Esophagus muscularis mucosa (tissue), 4 donors: ENCODE data around the gene NDST1.
A peak's percentile ranks its signal among the peaks of the same experiment; 100 is the strongest.

Source experiments
- EP300 ChIP-seq: sonication (generic); formaldehyde crosslinking; IDR thresholded peaks from one replicate; pipeline ENCODE4 v1.6.1; 2017; ENCODE audit warnings: antibody characterized with exemption
- POLR2A ChIP-seq: fragments of 450-650 bp; IDR thresholded peaks from one replicate; pipeline ENCODE4 v1.6.1; 2017; ENCODE audit warnings: antibody characterized with exemption, moderate library complexity, mild to moderate bottlenecking, low read depth
- TF ChIP-seq, protein P1 (sequence below), 3 experiments: fragments of 200-600 bp in 2 of 3; fragments of 450-650 bp in 1 of 3; sonication (generic) in 2 of 3; IDR thresholded peaks; one replicate each; pipeline ENCODE4 v1.5.1; 2017 to 2019; ENCODE audit warnings: antibody characterized with exemption in 3 of 3, mild to moderate bottlenecking in 2 of 3, moderate library complexity in 1 of 3

DNA sequence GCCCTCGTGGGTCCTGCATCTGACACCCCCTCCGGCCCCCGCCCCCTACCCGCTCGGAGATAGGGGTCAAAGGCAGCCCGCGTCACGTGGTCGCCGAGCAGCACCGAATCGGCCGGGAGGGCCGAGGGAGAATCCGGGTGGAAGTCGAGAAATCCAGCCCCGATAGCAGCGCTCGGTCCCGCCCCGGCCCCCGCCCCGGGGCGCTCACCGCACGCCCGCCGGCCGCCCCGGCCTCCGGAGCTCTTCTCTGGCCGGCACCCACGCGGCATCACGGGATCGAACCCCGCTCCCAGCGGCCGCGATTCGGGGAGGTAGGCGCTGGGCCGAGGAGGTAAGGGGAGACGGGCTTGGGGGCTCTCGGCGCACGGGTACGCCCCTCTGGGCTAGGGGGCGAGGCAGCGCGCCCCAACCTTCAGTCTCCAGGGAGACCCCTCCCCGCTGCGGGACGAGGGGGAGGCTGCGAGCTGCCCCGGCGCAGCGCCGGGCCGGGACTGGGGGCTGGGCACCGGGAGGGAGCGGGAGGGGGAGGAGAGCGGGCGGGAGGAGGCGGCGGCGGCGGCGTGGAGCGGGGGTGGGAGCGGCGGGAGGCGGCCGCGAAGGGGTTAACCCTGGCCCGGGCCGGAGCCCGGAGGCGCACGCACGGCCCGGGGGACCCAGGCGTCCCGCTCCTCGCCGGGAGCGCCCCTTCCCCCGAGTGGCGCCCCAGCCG lies 22.1 kb upstream of the NDST1 start:
- TF ChIP-seq, protein P1, sequence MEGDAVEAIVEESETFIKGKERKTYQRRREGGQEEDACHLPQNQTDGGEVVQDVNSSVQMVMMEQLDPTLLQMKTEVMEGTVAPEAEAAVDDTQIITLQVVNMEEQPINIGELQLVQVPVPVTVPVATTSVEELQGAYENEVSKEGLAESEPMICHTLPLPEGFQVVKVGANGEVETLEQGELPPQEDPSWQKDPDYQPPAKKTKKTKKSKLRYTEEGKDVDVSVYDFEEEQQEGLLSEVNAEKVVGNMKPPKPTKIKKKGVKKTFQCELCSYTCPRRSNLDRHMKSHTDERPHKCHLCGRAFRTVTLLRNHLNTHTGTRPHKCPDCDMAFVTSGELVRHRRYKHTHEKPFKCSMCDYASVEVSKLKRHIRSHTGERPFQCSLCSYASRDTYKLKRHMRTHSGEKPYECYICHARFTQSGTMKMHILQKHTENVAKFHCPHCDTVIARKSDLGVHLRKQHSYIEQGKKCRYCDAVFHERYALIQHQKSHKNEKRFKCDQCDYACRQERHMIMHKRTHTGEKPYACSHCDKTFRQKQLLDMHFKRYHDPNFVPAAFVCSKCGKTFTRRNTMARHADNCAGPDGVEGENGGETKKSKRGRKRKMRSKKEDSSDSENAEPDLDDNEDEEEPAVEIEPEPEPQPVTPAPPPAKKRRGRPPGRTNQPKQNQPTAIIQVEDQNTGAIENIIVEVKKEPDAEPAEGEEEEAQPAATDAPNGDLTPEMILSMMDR (IDR thresholded peaks at IDR 0.05) = no peak
- peak; percentile 15 for TF ChIP-seq POLR2A
- TF ChIP-seq EP300 = no peak
